Nephron (organoid): Measurements from ENCODE around the gene RAPSN.
A peak's percentile ranks its signal among the peaks of the same experiment; 100 is the strongest.

Source experiments
- H3K27ac Mint-ChIP-seq, 3 experiments: 2 replicates each; pipeline ENCODE4 v1.8.0; 2020; ENCODE audit warnings: mixed read lengths in 3 of 3, mild to moderate bottlenecking in 2 of 3, moderate library complexity in 1 of 3
- H3K27me3 Mint-ChIP-seq: 2 replicates; pipeline ENCODE4 v1.8.0; 2021; ENCODE audit warnings: low read depth, mild to moderate bottlenecking, moderate library complexity, mixed read lengths
- H3K36me3 Mint-ChIP-seq: 2 replicates; pipeline ENCODE4 v1.8.0; 2020; ENCODE audit warnings: low read depth, mixed read lengths
- H3K4me1 Mint-ChIP-seq: 2 replicates; pipeline ENCODE4 v1.8.0; 2020; ENCODE audit warnings: mixed read lengths
- H3K4me3 Mint-ChIP-seq, 3 experiments: 2 replicates each; pipeline ENCODE4 v1.8.0; 2020; ENCODE audit warnings: mild to moderate bottlenecking in 3 of 3, mixed read lengths in 3 of 3, moderate library complexity in 2 of 3
- H3K9me3 Mint-ChIP-seq: 2 replicates; pipeline ENCODE4 v1.8.0; 2020; ENCODE audit warnings: mixed read lengths
- CTCF ChIP-seq, 3 experiments: fragments of 200-600 bp; sonication (generic); IDR thresholded peaks; one replicate each; pipeline ENCODE4 v1.5.0; 2021; ENCODE audit warnings: antibody characterized with exemption in 3 of 3; ENCODE audit not compliant: unreplicated experiment in 3 of 3

Gene RAPSN

GRCh38 chr11:47433157-47433556, 15.8 kb downstream of the RAPSN start:
- no peaks in the 10 kb centered on the region for H3K36me3 Mint-ChIP-seq
- no peak for TF ChIP-seq CTCF (IDR thresholded peaks at IDR 0.05; ENCODE audit: unreplicated experiment in 3 of 3)
- H3K27ac Mint-ChIP-seq = peak overlapping the region; percentile 39 to 55 (median 51)
- H3K4me1 Mint-ChIP-seq = peaks cover 19% of the 10 kb centered on the region
- no peaks in the 10 kb centered on the region for H3K27me3 Mint-ChIP-seq
- no peak overlapping the region for H3K4me3 Mint-ChIP-seq
- no peaks in the 10 kb centered on the region for H3K9me3 Mint-ChIP-seq

GRCh38 chr11:47431356-47432083, 17.4 kb downstream of the RAPSN start:
- peaks cover 19% of the 10 kb centered on the region for H3K4me1 Mint-ChIP-seq
- TF ChIP-seq CTCF (IDR thresholded peaks at IDR 0.05; ENCODE audit: unreplicated experiment in 3 of 3) = no peak
- no peaks in the 10 kb centered on the region for H3K9me3 Mint-ChIP-seq
- no peak overlapping the region for H3K27ac Mint-ChIP-seq
- H3K4me3 Mint-ChIP-seq = no peak overlapping the region
- H3K36me3 Mint-ChIP-seq = no peaks in the 10 kb centered on the region
- no peaks in the 10 kb centered on the region for H3K27me3 Mint-ChIP-seq

- peaks cover 25% of the 10 kb centered on the region for H3K4me1 Mint-ChIP-seq
- TF ChIP-seq CTCF (IDR thresholded peaks at IDR 0.05; ENCODE audit: unreplicated experiment in 3 of 3) = no peak
- H3K4me3 Mint-ChIP-seq = no peak overlapping the region
- H3K36me3 Mint-ChIP-seq = peaks cover 8% of the 10 kb centered on the region
- H3K27me3 Mint-ChIP-seq = no peaks in the 10 kb centered on the region
- H3K27ac Mint-ChIP-seq = no peak overlapping the region
- no peaks in the 10 kb centered on the region for H3K9me3 Mint-ChIP-seq
Measured at GRCh38 chr11:47430524-47430923, 18.4 kb downstream of the RAPSN start.

DNA sequence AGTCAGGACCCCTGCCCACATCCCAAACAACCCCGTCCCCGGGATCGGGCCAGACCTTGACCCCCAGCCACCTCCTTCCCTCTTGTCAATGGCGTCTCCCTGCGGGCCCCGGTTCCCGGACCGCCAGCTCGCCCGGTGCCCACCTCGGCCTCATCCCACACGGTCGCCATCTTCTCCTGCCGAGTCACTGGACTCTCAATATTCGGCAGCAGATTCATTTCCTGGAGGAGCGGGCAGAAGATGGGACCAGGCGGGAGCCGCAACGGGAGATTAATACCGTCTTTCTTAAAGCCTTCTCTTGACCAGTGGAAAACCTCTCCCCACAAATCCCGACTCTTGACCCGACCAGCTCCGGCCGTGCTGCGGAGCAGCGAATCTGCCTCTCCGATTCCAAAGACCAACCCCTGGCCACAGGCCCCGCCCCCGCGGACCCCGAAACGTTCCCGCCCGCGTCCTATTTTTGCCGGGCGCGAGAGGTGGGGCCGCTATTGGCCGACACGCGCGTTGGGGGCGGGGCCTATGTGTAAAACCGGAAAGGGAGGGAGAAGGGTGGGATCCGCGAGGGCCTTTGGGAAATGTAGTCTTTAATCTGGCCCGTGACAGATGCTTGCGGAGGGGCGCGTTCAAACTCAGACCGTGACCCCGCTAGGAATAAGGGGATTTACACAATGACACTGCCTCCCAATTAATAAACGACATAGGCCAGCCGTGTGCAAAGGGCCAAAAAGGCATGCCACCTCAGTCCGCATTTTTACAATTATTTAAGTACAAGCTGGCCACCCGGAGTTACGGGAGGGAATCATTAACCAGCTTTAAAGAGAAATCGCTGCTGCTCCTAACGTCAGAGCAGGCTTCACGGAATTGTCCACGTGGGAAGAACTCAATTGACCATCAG, 22.6 kb downstream of the RAPSN start, which contains the start of gene PSMC3:
PSMC3 (minus strand) TSS at position 378 of the 895 bp plus-strand sequence; CDS start at position 218, 160 bp downstream.
- H3K27me3 Mint-ChIP-seq = no peaks in the 10 kb centered on the region
- peaks cover 40% of the 10 kb centered on the region for H3K36me3 Mint-ChIP-seq
- peak within 1 kb of the TSS; percentile 98 to 100 (median 99) for H3K27ac Mint-ChIP-seq
- TF ChIP-seq CTCF (IDR thresholded peaks at IDR 0.05; ENCODE audit: unreplicated experiment in 3 of 3) = no peak
- H3K4me3 Mint-ChIP-seq = peak within 1 kb of the TSS; percentile 96 to 100 (median 96)
- no peaks in the 10 kb centered on the region for H3K9me3 Mint-ChIP-seq
- peaks cover 17% of the 10 kb centered on the region for H3K4me1 Mint-ChIP-seq

- Mint-ChIP-seq H3K4me3 (peak overlapping the region; percentile 96 to 100 (median 96)), H3K36me3 (peaks cover 43% of the 10 kb centered on the region), H3K9me3 (no peaks in the 10 kb centered on the region), H3K27ac (peak overlapping the region; percentile 98 to 100 (median 99)), H3K4me1 (peaks cover 17% of the 10 kb centered on the region), H3K27me3 (no peaks in the 10 kb centered on the region)
- no peak for TF ChIP-seq CTCF (IDR thresholded peaks at IDR 0.05; ENCODE audit: unreplicated experiment in 3 of 3)
Measured at GRCh38 chr11:47425611-47426010, 23.3 kb downstream of the RAPSN start.
